ENCODE data around the gene COL18A1. TPM values are rescaled to one million over a fixed set of nuclear protein-coding genes. Genes with fewer than 3 reads are reported as not detected.

The COL18A1 gene
- polyA plus RNA-seq, 1 of the 3 experiments (the other 2 are of a cell fraction), result 118 TPM

- POLR2A ChIA-PET, result no interaction called here
Measured at GRCh38 chr21:45429221-45430175, 24.5 kb downstream of the COL18A1 start.

GRCh38 chr21:45430521-45431501, 25.8 kb downstream of the COL18A1 start:
- Histone ChIP-seq H3K4me3 (ENCODE audit: low read depth in 2 of 2, low read length in 1 of 2) (no peak overlapping the region), H3K4me1 (ENCODE audit: control insufficient read depth in 1 of 2, insufficient read depth in 2 of 2, low read depth in 1 of 2, low read length in 1 of 2) (peaks cover 16 to 26% of the 10 kb centered on the region in 2 experiments; a peak in 2 of 4 replicates), H3K27me3 (ENCODE audit: insufficient read depth) (no peaks in the 10 kb centered on the region), H3K4me2 (no peak overlapping the region), H3K27ac (ENCODE audit: low read depth in 2 of 2, low read length in 1 of 2) (no peak overlapping the region), H2AFZ (ENCODE audit: low read depth) (no peak overlapping the region), H3F3A (replicated peaks; ENCODE audit: insufficient read depth) (no peaks in the 10 kb centered on the region), H3K9ac (no peak overlapping the region), H3K9me2 (no peaks in the 10 kb centered on the region), H3K9me3 (no peaks in the 10 kb centered on the region), H3K79me2 (ENCODE audit: insufficient read depth) (peaks cover 91% of the 10 kb centered on the region), H4K20me1 (ENCODE audit: insufficient read depth) (peaks cover 78% of the 10 kb centered on the region), H3K36me3 (replicated peaks in 1 of 2; ENCODE audit: control insufficient read depth in 1 of 2, insufficient read depth in 2 of 2, low read length in 1 of 2) (no peaks in the 10 kb centered on the region)
- ChIA-PET POLR2A (no interaction called here), CTCF (interaction anchor here (0.9 to 5.2 kb wide), 2 partner anchors 138 to 292 kb away, joined by 4 to 54 read pairs; no protein-coding TSS in a partner anchor)
- WGBS (ENCODE audit: low lambda C conversion rate), result 87% methylated on average over 24 of the region's 48 CpGs
- no peak for DNase-seq
- TF ChIP-seq NRF1 (IDR thresholded peaks at IDR 0.05; ENCODE audit: low read depth, low read length) (no peak), EZH2phosphoT487 (IDR thresholded peaks at IDR 0.05; ENCODE audit: borderline replicate concordance, low read depth) (no peak), MXI1 (IDR thresholded peaks at IDR 0.05; ENCODE audit: low read depth, low read length) (no peak), RAD21 (IDR thresholded peaks at IDR 0.05; ENCODE audit: low read length) (no peak), CTCF (IDR thresholded peaks at IDR 0.05) (no peak), TAF1 (IDR thresholded peaks at IDR 0.05; ENCODE audit: borderline replicate concordance, low read depth, low read length) (no peak), USF2 (IDR thresholded peaks at IDR 0.05; ENCODE audit: borderline replicate concordance, low read depth, low read length) (no peak), TCF12 (IDR thresholded peaks at IDR 0.05) (no peak), USF1 (IDR thresholded peaks at IDR 0.05; ENCODE audit: borderline replicate concordance, low read depth) (no peak), RFX5 (IDR thresholded peaks at IDR 0.05; ENCODE audit: low read length) (no peak)

More at GRCh38 chr21:45429221-45430175, 24.5 kb downstream of the COL18A1 start:
- Histone ChIP-seq H3K27me3 (ENCODE audit: insufficient read depth) (no peaks in the 10 kb centered on the region), H3K9me2 (no peaks in the 10 kb centered on the region), H3F3A (replicated peaks; ENCODE audit: insufficient read depth) (no peaks in the 10 kb centered on the region), H3K4me1 (ENCODE audit: control insufficient read depth in 1 of 2, insufficient read depth in 2 of 2, low read depth in 1 of 2, low read length in 1 of 2) (peaks cover 16 to 26% of the 10 kb centered on the region in 2 experiments; a peak in 2 of 4 replicates), H3K4me2 (no peak overlapping the region), H4K20me1 (ENCODE audit: insufficient read depth) (peaks cover 87% of the 10 kb centered on the region), H3K79me2 (ENCODE audit: insufficient read depth) (peaks cover 93% of the 10 kb centered on the region), H3K9me3 (no peaks in the 10 kb centered on the region), H3K9ac (no peak overlapping the region), H3K36me3 (replicated peaks in 1 of 2; ENCODE audit: control insufficient read depth in 1 of 2, insufficient read depth in 2 of 2, low read length in 1 of 2) (no peaks in the 10 kb centered on the region), H3K4me3 (ENCODE audit: low read depth in 2 of 2, low read length in 1 of 2) (no peak overlapping the region), H3K27ac (ENCODE audit: low read depth in 2 of 2, low read length in 1 of 2) (no peak overlapping the region), H2AFZ (ENCODE audit: low read depth) (no peak overlapping the region)
- 93% methylated on average over 19 of the region's 32 CpGs for WGBS (ENCODE audit: low lambda C conversion rate)
- no peak for DNase-seq
- CTCF ChIA-PET, result interaction anchor here (0.9 to 5.2 kb wide), 4 partner anchors 10 to 292 kb away, joined by 4 to 54 read pairs (median 6); no protein-coding TSS in a partner anchor
- TF ChIP-seq MAX (IDR thresholded peaks at IDR 0.05; ENCODE audit: low read depth) (no peak), ELF1 (IDR thresholded peaks at IDR 0.05) (no peak), EZH2phosphoT487 (IDR thresholded peaks at IDR 0.05; ENCODE audit: borderline replicate concordance, low read depth) (no peak), GABPA (IDR thresholded peaks at IDR 0.05; ENCODE audit: low read depth) (no peak), MEF2A (IDR thresholded peaks at IDR 0.05; ENCODE audit: borderline replicate concordance, low read depth) (no peak), POLR2AphosphoS5 (IDR thresholded peaks at IDR 0.05; ENCODE audit: low read depth, low read length) (no peak), SMC3 (IDR thresholded peaks at IDR 0.05; ENCODE audit: low read depth, low read length) (no peak), RXRA (IDR thresholded peaks at IDR 0.05; ENCODE audit: borderline replicate concordance, low read depth) (no peak), JUND (IDR thresholded peaks at IDR 0.05) (no peak), IRF3 (IDR thresholded peaks at IDR 0.05; ENCODE audit: low read depth, low read length) (no peak), FOXM1 (IDR thresholded peaks at IDR 0.05; ENCODE audit: low read depth) (no peak), SIN3A (IDR thresholded peaks at IDR 0.05; ENCODE audit: borderline replicate concordance, low read depth, low read length) (no peak)
